HG02840 (cell line): Measurements from ENCODE around the gene ABCA6.
"Not testable (repeated sequence)": the region's sequence is repeated elsewhere in the genome, so short reads cannot be mapped to it uniquely, and the experiment has no call there.

Experiments used
- ATAC-seq: cut with Tn5 transposase; IDR thresholded peaks from one replicate; pipeline ENCODE4 v1.9.1; 2021; ENCODE audit warnings: mild to moderate bottlenecking, moderate library complexity, moderate number of reproducible peaks; ENCODE audit not compliant: unreplicated experiment, low FRiP score

Gene ABCA6, protein sequence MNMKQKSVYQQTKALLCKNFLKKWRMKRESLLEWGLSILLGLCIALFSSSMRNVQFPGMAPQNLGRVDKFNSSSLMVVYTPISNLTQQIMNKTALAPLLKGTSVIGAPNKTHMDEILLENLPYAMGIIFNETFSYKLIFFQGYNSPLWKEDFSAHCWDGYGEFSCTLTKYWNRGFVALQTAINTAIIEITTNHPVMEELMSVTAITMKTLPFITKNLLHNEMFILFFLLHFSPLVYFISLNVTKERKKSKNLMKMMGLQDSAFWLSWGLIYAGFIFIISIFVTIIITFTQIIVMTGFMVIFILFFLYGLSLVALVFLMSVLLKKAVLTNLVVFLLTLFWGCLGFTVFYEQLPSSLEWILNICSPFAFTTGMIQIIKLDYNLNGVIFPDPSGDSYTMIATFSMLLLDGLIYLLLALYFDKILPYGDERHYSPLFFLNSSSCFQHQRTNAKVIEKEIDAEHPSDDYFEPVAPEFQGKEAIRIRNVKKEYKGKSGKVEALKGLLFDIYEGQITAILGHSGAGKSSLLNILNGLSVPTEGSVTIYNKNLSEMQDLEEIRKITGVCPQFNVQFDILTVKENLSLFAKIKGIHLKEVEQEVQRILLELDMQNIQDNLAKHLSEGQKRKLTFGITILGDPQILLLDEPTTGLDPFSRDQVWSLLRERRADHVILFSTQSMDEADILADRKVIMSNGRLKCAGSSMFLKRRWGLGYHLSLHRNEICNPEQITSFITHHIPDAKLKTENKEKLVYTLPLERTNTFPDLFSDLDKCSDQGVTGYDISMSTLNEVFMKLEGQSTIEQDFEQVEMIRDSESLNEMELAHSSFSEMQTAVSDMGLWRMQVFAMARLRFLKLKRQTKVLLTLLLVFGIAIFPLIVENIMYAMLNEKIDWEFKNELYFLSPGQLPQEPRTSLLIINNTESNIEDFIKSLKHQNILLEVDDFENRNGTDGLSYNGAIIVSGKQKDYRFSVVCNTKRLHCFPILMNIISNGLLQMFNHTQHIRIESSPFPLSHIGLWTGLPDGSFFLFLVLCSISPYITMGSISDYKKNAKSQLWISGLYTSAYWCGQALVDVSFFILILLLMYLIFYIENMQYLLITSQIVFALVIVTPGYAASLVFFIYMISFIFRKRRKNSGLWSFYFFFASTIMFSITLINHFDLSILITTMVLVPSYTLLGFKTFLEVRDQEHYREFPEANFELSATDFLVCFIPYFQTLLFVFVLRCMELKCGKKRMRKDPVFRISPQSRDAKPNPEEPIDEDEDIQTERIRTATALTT (N-terminal part only)

DNA sequence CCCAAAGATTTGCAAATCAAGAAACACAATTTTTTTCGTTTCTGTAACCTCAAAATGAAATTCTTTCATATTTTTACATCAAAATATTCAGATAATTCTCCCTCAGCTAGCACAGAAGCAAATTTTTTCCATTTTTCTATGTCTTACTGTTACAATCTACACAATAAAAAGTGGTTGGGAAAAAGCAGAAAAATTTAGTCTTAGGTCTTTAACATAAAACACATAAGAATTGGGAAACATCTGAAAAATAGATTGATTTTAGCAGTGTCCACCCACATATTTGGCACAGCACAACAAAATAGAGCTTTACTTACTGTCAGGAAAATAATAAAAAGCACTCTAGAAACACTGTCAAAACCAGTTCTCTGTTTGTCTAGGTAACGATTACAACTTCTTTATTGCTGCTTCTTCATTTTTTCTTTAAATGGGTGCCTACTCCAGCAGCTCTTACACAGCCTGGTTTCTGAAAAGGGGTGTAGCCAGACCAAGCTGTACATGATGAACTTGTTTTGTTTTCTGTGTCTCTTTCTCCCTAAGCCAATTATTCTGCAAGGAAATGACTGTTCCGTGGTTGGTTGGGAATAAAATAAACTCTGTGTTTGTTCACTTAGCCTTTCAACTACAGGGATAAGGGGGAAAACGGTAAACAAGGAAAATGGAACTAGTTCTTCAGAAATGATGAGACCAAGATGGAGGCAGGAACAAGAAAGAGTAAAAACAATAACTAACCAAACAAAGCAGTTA, at the start of gene ABCA6:
Gene ABCA6 (minus strand): TSS at position 465 of the 744 bp plus-strand sequence. CDS start 1,192 bp downstream, outside the sequence.
- no peak for ATAC-seq

DNA sequence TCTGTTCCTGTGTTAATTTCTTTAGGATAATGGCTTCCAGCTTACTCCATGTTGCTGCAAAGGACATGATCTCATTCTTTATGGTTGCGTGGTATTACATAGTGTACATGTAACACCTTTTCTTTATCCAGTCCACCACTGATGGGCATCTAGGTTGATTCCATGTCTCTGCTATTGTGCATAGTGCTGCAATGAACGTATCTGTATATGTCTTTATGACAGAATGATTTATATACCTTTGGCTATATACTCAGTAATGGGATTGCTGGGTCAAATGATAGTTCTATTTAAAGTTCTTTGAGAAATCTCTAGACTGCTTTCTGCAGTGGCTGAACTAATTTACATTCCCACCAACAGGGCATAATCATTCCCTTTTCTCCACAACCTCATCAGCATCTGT, 47.1 kb upstream of the ABCA6 start:
- no peak for ATAC-seq

DNA sequence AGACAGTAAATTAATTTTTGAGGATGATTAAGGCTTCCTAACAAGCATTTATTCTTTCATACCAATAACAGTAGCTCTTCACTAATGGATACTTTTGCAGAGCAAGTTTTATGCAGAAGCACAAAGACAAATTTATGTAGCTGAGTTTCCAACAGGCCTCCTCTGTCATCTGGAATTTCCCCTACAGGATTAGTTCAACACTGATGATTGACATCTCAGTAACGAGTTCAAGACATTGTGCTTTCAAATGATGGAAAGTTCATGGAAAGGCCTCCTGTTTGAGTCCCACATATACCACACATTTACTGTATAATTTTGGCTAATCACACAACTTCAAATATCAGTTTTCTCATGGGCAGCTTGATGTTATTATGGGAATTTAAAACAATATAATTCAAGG, 46.4 kb upstream of the ABCA6 start:
- ATAC-seq: no peak

DNA sequence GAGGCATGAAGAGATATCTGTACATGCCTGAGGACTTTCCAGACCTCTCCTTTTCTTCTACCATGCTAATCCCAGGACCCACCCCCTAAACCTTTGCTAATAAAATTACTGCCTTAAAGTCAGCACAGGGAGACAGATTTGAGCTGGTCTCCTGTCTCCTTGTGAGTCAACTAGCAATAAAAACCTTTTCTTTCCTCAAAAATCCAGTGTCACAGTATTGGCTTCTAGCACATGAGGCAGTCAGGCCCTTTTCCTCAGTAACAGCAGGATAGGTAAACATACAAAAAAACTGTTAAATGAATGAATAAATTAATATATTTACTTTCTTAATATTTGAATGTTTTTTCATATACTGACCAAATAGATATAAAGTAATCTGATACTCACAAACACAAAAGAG, 45.6 kb upstream of the ABCA6 start:
- no peak for ATAC-seq

DNA sequence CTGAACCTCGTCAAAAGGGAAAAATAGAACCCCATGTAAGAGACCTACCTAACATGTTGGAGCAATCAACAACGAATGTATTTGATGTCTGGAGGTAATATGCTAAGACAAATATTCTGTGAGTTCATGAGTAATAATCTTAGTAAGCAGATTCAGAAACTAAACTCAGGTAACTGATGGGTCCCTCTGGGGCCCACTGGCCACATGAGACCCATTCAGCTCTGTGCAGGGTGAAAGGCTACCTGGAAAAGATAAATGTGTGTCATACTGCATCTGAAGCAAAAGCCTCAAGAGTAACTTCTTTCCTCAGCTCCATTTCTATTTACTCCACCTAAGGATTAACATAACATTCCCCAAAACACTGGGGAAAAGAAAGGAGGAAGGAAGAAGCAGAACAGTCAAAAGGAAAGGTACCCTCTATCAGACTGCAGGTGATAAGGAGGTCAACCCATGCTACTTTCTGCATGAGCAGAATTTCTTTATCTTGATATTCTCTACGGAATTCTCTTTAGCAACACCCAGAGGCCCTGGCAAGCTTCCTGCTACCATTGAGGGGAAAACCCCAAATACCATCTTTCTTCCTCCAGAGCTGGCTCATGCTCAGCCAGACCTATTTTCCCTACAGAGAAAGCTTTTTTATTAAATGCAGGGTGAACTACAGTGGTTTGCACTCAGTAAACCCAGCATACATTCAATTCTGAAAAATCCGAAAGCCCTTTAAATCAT, 37.7 kb upstream of the ABCA6 start:
- no peak for ATAC-seq

DNA sequence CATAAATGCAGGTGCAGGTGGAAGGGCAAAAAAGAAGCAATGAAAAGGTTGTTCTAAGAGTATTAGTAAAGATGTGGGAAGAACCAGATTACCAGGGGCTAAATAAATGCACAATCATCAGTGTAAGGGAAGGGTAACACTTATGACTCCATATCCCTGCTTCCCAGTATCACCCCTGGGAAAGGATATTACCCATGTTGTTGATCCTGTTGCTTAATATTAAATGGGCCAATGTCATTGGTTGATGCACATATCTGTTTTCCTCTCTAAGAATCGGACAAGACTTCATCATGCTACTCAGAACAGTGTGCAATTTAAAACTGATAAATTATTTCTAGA, 34.7 kb upstream of the ABCA6 start:
- ATAC-seq: no peak

DNA sequence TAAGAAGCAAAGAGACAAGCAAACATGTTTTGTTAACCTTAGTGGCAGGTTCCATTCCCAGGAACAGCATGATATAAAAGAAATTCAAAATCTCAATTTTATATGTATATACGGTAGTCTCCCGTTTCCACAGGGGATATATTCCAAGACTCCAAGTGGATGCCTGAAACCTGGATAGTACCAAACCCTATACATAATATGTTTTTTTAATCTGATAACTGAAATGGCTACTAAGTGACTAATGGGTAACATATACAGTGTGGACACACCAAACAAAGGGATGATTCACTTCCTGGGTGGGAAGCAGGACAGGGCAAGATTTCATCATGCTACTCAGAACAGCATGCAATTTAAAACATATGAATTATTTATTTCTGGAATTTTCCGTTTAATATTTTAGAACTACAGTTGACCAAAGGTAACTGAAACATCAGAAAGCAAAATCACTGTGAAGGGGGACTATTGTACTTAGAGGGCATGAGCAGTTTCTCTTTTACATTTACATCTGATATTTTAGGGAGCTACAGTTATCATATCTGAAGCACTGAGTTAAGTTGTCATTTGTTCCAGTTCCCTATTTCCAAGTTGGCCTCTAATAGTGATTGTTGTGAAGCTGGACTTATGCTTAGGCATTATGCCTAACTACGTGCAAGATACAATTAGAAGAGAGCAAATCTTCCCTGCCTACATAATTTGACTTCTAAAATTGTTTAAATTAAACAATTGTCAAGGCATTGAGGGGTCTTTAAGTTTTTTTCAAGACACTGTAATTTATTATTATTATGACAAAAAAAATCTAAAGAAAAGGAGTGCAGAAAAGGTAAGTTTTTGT, 34.1 kb upstream of the ABCA6 start:
- no peak for ATAC-seq

DNA sequence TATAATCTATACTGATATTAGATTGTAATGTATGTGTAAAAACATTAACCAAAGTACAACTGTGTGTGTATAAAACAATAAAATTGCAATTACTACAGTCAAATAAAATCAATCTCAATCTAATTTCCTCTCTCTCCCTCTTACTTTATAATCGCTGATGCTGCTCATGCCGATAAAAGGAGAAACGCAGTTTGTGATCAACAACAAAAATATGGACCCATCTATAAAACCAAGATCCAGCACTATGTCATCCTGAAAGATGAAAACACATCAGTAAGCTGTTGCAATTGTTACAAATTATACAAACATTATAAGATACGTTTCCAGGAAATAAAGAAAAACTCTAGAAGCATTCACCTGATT, 33.5 kb upstream of the ABCA6 start:
- no peak for ATAC-seq

DNA sequence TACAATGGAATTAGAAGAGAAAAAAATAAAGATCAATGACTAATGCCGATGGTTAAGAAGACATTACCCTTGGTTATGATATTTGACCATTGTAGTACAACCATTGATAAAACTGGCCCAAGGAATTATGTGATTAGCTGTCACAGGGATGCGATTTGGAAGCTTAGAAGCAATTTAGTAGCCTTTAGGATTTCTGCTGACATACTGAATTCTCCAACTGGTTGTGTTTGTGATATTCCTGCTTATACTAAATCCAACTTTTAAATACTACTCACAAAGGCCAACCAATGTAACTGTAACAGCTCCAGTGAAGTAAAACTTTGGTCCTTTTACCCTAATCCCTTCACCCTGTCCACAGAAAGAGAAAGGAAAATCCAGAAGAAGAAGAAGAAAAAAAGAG, 31.4 kb upstream of the ABCA6 start:
- ATAC-seq: no peak

DNA sequence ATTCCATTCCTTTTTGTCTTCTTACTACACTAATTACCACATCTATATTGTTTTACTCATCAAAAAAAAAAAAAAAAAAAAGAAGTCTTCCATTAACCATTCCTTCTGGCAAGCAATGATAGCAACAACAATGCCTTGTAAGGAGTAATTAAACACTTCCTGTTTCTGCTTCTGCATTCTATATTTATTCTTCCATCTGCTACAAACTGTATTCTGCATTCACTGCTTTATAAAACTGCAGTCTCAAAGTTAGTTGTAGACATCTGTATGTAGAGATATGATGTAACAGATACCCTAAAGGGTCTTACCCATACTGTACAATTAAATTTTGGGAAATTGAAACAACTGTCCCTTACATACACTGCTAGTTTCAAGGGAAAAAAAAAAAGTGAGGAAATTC, 28.7 kb upstream of the ABCA6 start:
- no peak for ATAC-seq

DNA sequence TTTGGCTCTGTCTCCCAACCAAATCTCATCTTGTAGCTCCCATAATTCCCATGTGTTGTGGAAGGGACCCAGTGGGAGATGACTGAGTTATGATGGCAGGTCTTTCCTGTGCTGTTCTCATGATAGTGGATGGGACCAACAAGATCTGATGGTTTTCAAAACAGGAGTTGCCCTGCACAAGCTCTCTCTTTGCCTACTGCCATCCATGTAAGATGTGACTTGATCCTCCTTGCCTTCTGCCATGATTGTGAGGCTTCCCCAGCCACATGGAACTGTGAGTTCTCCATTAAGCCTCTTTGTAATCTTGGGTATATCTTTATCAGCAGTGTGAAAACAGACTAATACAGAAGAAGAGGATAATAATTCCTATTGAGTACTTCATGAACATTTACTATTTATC, 26.9 kb upstream of the ABCA6 start:
- not testable (repeated sequence) for ATAC-seq

DNA sequence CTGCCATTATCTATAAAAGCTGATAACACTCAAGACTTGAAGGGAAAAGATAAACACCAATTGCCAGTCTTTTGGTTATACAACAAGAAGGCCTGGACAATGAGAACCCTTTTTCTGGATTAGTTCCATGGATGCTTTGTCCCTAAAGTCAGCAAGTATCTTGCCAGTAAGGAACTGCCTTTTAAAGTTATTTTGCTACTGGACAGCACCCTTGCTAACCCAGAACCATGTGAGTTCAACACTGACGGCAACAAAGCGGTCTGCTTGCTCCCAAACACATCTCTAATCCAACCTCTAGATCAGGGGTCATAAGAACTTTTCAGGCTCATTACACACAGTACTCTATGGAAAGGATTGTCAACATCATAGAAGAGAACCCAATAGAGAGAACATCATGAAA, 25.3 kb upstream of the ABCA6 start:
- no peak for ATAC-seq

DNA sequence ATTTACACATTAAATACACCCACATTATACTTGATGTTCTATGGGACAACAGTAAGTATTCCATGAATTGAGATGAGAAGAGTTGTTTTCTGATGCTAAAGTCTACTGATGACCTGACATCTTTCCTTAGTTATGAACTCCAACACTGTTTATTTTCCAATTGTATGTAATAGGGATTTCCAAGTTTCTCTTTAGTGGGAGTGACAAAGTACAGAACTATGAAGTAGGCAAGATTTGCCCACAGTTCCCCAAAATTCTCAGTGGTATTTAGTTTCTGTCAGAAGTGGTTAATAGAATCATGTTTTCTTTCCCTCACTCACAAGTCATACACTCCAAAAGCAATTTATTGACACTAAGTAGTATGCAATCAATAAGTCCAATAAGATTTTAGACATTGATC, 22.5 kb upstream of the ABCA6 start:
- ATAC-seq: no peak

DNA sequence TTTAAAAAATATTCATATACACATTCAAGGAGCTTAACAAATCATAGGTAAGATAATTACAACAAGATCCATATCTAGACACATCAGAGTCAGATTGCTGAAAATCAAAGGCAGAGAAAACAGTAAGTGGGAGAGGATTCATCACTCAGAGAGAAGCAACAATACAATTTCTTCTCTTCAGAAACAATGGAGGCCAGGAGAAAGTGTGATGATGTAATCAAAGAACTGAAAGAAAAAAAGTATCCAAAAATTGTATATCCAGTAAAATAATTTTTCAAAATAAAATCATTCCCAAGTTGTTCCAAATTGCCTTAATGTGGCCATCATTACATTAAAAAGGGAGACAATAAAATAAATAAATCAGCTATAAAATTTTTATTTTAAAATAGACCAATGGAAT, 17.7 kb upstream of the ABCA6 start:
- ATAC-seq: no peak

DNA sequence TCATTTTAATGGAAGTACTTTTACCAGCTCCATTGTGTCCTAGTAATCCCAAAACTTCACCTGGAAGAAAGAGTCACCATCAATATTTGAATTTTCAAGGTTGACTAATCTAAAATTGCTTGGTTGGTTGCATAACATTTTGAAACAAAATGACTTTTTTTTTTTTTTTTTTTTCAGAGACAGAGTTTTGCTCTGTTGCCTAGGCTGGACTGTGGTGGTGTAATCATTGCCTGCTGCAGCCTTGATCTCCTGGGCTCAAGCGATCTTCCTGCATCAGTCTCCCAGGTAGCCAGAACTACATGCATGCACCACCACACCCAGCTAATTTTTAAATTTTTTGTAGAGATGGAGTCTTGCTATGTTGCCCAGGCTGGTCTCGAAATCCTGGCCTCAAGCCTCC, 12.6 kb upstream of the ABCA6 start:
- ATAC-seq: no peak

DNA sequence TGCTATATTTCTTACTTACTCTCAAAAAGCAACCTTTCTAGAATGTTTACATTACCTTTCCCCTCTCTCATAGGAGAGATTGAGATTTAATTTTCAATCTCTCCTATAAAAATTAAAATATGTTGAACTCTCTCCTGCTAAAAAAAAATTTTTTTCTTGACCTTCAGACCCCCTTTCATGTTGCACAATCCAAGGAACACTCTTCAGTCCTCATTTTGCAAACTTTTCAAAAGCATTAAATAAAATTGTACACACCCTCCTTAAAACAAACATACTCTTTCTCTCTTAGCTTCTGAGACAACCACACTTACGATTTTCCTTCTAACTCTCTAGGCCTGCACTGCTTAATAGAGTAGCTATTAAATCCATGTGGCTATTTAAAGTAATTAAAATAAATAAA, 8.6 kb upstream of the ABCA6 start:
- no peak for ATAC-seq

DNA sequence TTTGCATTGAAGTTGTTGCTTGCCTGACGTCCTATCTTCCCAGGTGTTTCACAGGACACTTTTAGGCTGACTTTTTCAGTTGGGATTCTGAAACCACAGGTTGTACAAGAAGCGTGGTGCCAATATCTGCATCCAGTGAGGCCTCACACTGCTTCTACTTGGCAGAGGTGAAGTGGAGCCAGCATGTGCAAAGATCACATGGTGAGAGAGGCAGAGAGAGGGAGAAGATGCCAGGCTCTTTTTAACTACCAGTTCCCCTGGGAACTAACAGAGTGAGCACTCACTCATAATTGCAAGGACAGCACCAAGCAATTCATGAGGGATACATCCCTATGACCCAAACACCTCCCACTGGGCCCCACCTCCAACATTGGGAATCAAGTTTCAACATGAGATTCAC, 5.8 kb upstream of the ABCA6 start:
- ATAC-seq: no peak

DNA sequence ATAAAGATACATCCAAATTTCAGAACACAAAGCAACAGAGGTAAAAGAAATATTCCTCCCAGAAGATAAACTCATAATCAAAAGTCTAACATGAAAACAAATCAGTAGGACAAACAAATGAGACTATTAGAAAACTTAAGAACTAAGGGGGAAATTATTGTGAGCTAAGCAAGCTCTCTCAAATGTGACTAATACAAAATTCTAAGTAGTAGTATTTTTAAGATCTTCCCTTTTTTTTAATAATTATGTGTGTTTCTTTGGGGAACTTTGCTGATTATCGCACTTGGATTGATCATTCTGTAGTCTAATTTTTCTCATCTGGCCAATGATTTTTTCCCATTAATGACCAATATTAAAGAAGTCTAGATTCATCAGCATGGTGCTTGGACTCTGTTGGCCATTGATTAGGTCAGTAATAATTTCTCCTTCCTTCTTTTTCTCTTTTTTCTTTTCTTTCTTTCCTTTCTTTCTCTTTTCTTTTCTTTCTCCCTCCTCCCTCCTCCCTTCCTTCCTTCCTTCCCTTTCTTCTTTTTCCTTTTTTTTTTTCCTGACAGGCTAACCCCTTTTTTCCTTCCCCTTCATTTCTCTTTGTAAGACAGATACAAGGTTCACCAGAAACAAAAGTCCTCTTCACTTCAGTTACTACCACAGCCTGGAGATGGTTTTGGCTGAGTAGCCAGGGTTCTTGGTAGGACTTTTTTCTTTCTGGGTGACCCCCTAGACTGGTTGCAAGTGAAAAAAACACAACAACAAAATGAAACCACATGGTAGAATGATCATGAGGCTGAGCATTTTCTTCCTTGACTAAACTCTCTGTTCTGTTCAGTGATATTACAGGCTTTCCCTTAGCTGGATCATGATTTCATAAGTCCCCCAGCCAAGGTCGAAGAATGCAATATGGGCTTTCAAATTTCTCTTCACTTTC, 2.9 kb upstream of the ABCA6 start:
- no peak for ATAC-seq
